NCI-H524 (cell line): ENCODE results near the gene NLGN1.
"Not testable (repeated sequence)": the region's sequence is repeated elsewhere in the genome, so short reads cannot be mapped to it uniquely, and the experiment has no call there.

Source experiments
- DNase-seq, 2 experiments: peaks; one replicate each; lab custom pipeline; 2025; lab: John Stamatoyannopoulos, UW

NLGN1 gene

DNA sequence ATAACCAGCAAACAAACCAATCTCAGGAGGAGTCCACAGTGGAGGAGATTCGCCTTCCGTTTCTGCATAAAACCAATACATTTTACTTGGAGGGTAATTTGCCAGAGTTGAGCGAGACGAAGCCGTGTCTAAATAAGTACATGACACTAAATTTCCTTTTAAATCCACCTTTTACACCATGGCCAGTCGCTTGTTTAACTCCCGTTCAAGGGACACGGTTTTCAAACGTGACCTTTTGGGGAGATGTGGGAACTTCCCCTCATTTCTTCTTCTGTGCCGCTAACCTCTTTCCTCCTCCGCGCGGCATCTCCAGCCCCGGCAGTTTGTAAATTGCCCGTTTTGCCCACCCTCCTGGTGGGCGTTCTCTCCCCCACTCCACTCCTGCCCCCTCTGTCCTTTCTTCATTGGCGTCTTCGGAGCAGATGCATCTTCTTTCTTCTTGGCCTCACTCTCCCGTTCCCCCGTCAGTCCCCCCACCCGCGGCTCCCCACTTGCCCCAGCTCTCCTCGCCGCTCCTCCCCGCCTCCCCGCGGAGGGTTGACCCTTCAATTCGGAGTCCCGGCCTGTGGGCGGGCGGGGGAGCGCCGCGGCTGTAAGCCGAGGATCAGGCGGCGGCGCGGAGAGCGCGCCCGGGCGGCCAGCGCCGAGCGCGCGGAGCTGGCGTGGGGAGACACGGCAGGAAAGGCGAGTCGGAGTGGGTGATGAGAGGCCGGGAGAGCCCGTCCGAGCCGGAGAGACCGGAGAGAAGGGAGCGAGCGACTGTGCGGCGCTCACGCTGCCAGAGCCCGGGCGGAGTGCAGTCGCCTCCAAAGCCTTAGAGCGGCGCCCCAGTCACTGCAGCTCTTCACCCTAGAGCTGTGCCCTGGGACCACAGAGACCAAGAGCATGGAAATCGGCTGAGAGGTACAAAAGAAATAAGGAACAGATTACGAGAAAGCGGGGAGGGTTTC, at the start of gene NLGN1:
TSS of gene NLGN1 (plus strand) at position 584 of the 950 bp plus-strand sequence.
- DNase-seq = peak; percentile 86 to 90

DNA sequence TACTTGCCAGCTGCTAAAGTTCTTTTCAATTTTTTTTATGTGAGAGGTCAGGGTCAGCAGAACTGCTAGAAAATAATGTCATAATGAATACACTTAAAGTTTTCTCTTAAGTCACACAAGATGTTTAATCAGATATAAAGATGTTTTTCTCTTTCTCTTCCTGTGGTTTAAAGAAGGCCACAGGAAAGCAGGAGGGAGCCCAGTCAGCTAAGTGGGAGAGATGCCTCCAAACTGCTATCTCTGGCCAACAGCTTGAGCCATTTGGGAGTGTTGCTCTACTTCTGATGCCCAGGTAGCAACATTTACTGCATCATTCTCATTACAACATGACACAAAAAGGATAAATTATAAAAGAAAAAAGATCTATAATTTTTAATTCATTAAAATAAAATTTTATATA, 45.7 kb upstream of the NLGN1 start:
- DNase-seq = no peak

DNA sequence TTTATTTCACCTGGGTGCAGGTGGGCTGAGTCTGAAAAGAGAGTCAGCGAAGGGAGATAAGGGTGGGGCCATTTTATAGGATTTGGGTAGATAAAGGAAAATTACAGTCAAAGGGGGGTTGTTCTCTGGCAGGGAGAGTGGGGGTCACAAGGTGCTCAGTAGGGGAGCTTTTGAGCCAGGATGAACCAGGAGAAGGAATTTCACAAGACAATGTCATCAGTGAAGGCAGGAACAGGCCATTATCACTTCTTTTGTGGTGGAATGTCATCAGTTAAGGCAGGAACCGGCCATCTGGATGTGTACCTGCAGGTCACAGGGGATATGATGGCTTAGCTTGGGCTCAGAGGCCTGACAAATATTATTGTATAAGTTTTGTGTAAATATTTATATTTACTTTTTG, 44.4 kb upstream of the NLGN1 start:
- not testable (repeated sequence) for DNase-seq

DNA sequence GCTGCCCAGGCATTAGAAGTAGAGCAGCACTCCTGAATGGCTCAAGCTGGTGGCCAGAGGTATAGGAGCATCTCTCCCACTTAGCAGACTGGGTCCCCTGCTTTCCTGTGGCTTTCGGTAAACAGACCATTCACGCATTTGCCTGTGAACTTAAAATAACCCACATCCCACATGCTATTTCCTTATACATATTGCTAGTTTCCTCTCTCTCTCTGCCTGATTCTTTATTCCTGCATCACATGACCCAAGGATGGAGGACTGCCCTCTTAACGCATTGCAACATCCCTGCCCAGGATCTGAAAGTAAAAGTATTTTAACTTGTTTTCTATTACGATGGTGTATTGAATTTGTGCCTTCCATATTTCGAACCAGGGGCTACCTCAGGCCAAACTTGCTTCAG, 43.4 kb upstream of the NLGN1 start:
- DNase-seq = no peak

DNA sequence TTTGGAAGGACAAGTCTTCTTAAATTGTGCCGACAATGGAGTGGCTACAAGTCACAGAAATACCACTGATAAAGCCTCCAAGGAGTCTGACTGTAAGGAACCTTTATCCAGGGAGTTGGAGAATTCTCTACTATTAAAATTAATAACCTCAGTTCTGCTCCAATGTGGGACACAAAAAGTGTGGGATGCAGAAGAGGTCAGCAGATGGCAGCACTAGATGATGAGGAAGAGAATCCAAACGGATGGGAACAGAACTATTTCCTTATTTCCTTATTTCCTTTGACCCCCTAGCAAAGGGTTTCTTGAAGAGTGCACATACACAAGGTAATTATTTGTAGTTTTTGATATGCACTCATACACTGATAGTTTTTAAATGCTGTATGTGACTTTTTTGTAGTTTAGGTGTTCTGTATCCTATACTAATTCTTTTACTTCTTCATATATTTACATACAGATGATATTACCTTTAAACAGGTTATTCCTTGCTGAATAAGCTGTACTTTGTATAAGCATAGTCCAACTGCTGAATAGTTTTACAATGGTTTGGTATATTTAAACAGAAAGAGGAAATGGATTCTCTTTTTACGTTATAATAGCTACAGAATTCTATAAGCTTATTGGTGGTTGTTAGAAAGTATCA, 25.6 kb upstream of the NLGN1 start:
- DNase-seq = peak; percentile 12 to 58

DNA sequence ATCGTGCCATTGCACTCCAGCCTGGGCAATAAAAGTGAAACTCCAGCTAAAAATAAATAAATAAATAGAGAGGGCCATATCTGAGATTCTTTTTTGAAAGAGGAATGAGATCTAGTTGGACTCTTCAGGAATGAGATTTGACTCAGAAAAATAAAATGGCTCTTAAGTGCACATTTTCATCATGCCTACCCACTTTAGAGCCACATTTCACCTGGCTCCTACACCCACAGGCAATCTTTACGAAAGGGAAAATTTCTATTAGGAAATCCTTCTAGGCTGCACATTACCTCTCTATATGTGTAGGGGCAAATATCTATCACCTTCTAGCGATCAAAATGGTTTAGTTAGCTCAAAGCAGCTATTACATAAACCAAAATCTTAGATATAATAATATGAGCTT, 16.9 kb upstream of the NLGN1 start:
- no peak for DNase-seq

DNA sequence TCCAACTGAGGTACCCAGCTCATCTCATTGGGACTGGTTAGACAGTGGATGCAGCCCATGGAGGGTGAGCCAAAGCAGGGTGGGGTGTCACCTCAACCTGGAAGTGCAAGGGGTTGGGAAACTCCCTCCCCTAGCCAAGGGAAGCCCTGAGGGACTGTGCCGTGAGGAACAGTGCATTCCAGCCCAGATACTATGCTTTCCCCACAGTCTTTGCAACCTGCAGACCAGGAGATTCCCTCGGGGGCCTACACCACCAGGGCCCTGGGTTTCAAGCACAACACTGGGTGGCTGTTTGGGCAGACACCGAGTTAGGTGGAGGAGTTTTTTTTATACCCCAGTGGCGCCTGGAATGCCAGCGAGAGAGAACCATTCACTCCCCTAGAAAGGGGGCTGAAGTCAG, 15.6 kb upstream of the NLGN1 start:
- not testable (repeated sequence) for DNase-seq

DNA sequence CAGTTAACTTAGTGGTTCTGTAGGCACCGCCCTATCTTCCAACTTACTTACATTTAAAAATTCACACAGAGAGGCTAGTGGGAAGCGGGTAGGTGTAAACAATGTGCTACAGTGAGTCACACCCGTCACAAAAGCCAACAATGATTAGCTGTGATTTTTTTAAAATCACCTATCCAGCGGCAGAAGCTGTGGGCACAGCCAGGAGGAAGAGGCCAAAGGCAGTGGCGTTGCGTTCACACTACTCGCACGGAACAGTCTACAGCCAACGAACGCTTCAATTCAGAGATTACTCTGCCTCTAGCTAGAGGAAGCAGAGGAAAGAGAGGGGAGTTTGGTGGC, 2.5 kb upstream of the NLGN1 start:
- peak in 1 of 2 experiments; percentile 74 for DNase-seq

DNA sequence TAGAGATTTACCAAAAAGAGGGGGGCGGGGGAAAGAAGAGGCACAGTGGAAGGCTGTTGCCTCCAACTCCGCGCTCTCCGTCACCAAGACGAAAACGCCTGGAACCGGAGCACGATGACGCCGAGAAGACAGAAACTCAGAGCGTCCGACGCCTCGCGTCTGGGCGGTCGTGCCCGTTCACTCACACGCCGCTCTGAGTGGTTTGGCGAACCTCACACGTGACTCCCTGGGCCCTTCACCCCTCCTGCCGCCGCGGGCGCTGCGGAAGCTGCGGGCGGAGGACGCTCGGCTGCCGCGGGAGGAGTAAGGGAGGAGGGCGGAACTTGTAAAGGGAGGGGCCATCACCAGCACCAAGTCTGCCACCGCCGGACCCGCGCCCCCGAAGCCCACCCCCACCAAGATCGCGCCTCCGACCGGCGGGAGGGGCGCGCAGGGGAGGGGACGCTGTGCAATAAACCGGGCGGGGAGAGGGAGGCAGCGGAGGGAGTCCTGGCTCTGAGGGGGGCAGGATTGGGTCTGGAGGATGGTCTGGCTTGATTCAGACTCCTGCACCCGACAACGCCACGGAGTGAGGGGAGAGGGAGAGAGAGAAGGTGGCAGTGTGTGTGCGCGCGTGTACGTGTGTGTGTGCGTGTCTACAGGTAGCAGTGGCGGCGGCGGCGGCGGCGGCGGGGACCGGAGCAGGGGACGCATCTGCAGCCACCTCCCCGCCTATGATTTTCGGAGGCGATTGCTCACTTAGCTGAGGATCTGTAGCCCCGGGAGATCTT, 1.9 kb upstream of the NLGN1 start:
- peak; percentile 86 to 94 for DNase-seq

DNA sequence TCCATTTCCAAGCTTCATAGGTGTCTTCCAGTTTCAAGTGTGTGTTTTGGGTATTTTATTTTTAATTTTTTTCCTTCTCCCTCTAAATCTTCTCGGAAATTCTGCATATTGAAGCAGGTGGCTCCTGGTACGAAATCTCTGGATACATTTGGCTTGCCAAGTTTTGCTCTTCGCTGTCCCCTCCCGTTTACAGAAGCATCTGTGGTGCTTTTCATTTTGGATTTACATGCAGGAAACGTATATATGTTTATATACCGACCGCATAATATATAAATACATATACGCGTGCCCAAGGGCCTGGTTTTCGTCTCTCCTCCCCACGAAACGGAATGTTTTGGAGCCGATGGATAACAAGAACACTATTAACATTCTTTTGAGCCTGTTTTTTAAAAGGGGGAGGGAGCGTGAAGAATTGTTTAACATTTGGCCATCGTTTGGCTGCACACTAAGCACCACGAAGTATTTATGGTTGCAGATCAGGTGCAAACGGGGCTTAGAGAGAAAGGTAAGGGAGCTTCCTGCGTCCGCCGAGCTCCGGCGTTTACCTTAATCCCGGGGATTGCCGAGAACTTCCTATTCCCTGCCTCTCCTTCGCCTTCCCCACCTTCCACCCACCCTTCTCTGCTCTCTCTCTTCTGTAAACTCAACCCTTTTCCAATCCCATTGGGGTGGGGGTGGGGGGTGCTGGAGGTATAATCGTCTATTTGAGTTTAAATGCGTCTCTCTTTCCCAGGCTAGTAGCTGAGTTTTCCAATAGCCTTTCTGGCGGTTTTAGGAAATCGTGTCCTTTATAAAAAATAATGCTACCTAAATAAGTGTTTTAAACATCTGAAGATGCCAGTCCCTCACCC, 1.1 kb upstream of the NLGN1 start:
- DNase-seq = peak; percentile 36 to 62

DNA sequence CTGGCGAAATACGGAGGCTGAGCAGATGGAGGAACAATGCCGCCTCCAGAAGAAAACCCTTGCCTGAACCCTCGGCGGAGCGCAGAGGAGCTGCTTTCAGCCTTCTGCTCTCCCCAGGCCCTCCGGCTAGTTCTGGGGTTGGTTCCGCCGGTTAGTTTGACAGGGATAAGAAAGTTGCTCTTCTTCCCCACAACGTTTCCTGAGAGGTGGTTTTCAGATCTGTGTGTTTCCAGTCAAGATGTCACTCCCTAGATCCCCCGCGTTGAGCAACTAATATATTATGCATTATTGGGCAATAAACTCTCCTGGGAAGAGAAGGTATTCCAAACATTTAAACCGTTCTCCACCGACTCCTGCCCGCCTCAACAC, 551 bp downstream of the NLGN1 start:
- DNase-seq = no peak

DNA sequence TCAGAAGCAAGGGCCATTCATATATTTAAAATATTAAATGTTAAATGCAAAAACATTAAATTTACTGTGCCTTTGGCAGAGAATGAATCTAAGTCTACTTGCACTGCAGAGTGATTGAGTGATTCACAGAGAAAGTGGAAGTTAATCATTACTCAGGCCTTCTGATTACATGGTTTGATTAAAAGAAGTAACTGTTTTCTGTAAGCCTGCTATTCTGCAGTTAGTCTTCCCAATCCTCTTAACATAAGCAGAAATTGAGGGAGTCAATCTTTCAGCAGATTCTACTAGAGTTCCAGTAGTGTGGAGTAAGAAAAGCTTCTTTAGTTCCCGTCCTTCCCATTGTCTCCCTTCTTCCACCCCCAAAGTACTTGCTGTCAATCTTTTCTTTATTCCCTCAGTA, 1.5 kb downstream of the NLGN1 start:
- no peak for DNase-seq

DNA sequence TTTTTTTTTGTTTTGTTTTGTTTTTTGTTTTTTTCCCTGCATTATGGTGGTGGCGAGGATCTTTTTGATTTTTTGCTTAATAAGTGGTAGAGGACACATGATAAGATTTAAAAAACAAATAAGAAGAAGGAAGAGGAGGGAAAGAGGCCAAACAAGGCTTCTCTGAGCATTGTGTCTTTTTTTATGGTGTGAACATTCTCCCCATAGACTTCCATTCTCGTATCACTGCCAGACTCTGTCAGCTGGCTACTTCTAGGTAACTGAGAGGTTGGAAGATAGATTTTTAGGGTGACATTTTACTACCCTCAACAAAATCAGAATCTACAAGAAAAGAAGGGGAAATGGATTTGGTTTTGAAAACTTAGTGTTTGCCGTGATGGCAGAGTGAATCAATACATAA, 3.8 kb downstream of the NLGN1 start:
- DNase-seq = no peak

DNA sequence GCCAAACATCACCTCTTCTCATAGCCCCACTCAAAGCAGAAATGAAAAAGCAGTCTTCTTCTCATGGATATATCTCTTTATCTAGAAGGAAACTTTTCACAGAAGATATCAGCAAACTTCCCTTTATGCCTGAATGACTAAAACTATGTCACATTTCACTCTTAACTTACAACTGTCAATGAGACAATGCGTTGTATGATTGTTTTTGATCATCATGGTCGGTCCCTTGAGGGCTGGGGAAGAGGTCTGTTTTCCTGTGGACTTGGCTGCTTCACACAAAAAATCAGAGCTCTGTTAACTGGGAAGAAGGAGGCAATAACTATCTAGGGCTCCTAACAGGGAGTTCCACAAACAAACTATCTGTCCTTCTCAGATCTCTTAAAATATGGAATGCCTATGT, 5.1 kb downstream of the NLGN1 start:
- no peak for DNase-seq

DNA sequence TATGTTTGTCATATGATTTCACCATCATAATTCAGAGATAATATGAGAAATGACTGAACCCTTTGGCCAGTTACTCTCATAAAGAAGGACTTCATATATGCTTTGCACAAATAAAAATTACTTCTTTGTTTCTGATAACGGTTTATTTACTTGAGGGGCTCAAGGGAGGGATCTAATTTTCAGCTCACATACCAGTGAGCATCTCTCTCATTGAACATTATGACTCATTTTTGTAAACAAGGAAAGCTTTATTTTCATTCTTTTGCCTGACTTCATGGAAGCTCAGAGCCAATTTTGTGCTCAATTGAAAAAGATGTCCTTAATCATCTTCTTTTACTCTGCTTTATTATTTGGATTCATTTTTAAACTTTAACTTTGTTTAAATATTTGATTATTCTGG, 5.8 kb downstream of the NLGN1 start:
- no peak for DNase-seq

DNA sequence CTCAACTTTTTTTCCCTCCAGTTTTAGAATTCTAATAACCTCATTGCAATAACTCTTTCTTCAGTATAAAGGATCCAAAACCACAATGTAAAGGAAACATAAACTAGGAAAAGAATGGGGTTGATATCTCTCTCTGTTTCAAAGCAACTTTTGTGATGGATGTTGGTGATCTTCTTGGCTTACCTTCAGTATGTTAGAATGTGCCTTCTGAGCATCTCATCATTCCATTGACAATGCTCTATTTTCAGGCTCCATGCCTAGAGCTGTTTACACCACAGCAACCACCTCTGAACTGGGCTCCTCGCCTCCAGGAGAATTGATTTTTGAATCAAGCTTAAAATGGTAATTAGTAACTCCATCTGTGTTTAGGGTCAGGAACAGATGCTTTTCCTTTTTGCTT, 6.6 kb downstream of the NLGN1 start:
- DNase-seq = no peak

DNA sequence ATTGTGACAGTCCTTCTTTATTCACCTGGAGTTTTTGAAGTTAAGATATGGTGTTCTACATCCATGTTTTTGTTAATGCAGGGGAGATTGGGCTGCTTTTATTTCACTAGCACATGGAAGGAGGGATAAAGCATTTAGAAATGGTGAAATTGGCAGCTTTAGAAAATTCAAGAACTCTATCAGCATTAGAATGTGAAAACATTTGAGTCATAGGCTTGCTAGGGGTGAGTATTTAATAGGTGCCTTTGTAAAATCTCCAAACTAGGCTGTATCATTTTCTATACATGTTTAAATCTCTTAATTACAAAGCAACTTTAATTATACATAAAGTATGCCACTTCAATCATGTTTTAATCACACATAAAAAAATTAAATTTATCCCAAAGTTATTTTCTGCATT, 12.9 kb downstream of the NLGN1 start:
- no peak for DNase-seq

DNA sequence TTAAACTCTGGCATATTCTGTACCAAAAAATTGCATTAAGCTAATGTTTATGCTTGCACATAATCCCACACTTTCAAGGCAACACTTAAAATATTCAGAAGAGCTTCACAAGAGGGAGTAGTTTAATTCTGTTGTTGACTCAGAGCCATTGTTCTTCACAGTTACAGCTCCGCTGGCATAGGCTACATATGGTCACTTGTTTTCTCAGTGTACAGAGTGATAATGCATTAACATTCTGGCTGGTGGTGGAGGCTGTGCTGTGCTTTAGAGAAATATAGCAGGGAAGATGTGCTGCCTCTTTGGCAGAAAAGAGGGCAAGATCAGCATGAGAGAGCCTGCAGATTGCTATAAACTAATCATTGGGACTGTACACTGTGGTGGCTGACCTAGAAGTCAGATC, 13.3 kb downstream of the NLGN1 start:
- DNase-seq = peak; percentile 58 to 81

DNA sequence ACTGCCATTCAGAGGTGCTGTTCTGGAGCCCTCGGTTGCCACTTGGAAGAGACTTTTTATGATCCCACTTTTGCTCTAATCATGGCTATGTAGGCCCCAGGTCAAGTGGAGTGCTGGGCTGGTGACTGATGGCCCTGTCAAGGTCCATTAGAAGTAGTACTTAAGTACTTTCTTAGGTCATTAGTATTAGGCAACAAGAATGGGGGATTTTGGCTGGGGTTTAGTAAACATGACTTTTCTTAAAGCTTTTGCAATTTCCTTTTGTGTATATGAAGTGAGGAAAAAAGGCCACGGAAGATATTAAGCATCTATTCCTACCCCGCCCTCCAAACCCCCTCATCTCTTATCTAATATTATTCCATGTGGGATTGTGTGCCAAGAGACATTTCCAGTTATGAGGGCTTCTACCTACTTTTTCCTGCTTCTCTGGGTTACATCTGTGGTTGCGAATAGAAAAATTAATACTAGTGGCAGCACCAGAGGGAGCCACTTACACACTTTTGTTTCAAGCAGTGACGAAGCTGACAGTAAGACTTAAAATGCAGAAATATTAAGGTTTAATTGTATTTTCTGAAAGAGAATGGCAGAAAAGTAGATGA, 13.9 kb downstream of the NLGN1 start:
- DNase-seq = peak; percentile 28 to 67

DNA sequence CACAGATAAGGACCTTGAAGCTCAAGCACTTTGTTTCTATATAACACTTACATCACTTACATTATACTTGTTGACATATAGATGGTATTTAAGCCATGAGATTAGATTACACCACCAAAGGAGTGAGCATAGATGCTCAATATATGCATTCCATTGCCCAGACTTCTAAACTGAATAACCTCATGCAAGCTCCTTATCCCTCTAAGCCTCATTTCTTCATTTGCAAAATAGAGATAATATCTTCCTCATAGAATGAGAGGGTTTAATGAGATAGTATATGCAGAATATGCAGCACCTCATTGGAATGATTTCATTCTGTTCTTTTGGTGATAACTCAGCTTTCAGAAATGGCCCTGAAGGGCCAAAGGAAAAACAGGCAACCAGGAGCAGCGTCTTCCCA, 18.5 kb downstream of the NLGN1 start:
- no peak for DNase-seq

DNA sequence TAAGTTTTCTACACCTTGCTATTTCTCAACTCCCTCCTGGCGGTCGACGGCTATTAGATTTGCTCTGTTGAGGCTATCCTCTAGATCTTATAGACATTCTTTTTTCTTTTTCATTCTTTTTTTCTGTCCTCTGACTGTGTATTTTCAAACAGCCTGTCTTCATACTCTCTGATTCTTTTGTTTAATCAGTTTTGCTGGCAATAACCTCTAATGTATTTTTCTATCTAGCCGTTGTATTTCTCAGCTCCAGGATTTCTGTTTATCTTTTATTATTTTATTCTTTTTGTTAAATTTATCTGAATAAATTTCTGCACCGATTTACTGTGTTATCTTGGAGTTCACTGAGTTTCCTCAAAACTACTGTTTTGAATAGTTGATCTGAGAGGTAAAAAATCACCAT, 31.5 kb downstream of the NLGN1 start:
- DNase-seq = no peak

DNA sequence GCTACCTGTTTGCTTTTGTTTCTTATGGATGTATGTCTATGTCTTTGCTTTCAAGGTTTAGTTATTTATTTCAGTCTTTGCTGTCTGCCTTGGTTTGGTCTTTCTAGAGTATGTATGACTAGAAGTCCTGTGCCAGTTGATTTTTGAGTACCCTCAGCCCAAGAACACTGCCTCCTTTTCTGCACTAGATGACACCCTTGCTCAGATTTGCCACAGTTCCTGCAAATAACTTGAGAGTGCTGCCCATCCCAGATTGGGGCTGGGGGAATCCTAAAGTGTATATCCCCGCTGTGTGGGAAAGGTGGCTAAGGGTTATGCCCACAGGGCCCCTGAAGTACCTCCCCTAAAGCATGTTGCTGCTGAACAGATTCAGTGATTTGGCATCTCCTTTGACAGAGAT, 32.0 kb downstream of the NLGN1 start:
- DNase-seq = no peak
